ENCODE measurements around the gene OST4.

OST4 gene

GRCh38 chr2:27053321-27053720 is 18.1 kb downstream of the OST4 start:
- DNase-seq (ENCODE audit: low spot score) = no peak

- DNase-seq (ENCODE audit: low spot score) = no peak
Observed at GRCh38 chr2:27051902-27052645, 19.4 kb downstream of the OST4 start.

GRCh38 chr2:27050996-27051901 is 20.2 kb downstream of the OST4 start, which contains the start of gene AGBL5:
AGBL5 (plus strand) TSS chr2:27051668; CDS start chr2:27052959, 1,291 bp downstream.
- DNase-seq (ENCODE audit: low spot score) = peak; percentile 93

GRCh38 chr2:27050281-27050995 is 21.0 kb downstream of the OST4 start:
- DNase-seq (ENCODE audit: low spot score) = peak; percentile 94

- DNase-seq (ENCODE audit: low spot score) = no peak
Observed at GRCh38 chr2:27049422-27050280, 21.8 kb downstream of the OST4 start.

- DNase-seq (ENCODE audit: low spot score) = no peak
Observed at GRCh38 chr2:27042985-27043634, 28.3 kb downstream of the OST4 start.

- DNase-seq (ENCODE audit: low spot score) = no peak
Observed at GRCh38 chr2:27042159-27042661, 29.2 kb downstream of the OST4 start.

GRCh38 chr2:27041752-27042151 is 29.7 kb downstream of the OST4 start:
- DNase-seq (ENCODE audit: low spot score) = no peak

- DNase-seq (ENCODE audit: low spot score) = no peak
Observed at GRCh38 chr2:27040282-27040681, 31.2 kb downstream of the OST4 start.

GRCh38 chr2:27039871-27040270 is 31.6 kb downstream of the OST4 start:
- DNase-seq (ENCODE audit: low spot score) = no peak

- DNase-seq (ENCODE audit: low spot score) = no peak
Observed at GRCh38 chr2:27039426-27039825, 32.0 kb downstream of the OST4 start.

- no peak for DNase-seq (ENCODE audit: low spot score)
Observed at GRCh38 chr2:27038631-27039339, 32.7 kb downstream of the OST4 start.

GRCh38 chr2:27038012-27038411 is 33.4 kb downstream of the OST4 start:
- DNase-seq (ENCODE audit: low spot score) = no peak

GRCh38 chr2:27033253-27033852 is 38.1 kb downstream of the OST4 start:
- DNase-seq (ENCODE audit: low spot score) = no peak

GRCh38 chr2:27032495-27033252 is 38.8 kb downstream of the OST4 start, which contains the start of gene TMEM214:
TMEM214 (plus strand) TSS chr2:27032965; CDS start chr2:27033016, 51 bp downstream.
- peak; percentile 90 for DNase-seq (ENCODE audit: low spot score)

GRCh38 chr2:27029051-27029450 is 42.4 kb downstream of the OST4 start:
- no peak for DNase-seq (ENCODE audit: low spot score)

- DNase-seq (ENCODE audit: low spot score) = no peak
Observed at GRCh38 chr2:27027211-27027651, 44.2 kb downstream of the OST4 start.

Data from COLO829 (cell line).